HCEC 1CT (cell line): ENCODE data around the gene OTOP3.

ENCODE experiments used
- DNase-seq: peaks from one replicate; pipeline ENCODE4 v3.0.0-alpha.2; 2017

Gene OTOP3

GRCh38 chr17:74917430-74917829 is 18.3 kb upstream of the OTOP3 start:
- no peak for DNase-seq

DNA sequence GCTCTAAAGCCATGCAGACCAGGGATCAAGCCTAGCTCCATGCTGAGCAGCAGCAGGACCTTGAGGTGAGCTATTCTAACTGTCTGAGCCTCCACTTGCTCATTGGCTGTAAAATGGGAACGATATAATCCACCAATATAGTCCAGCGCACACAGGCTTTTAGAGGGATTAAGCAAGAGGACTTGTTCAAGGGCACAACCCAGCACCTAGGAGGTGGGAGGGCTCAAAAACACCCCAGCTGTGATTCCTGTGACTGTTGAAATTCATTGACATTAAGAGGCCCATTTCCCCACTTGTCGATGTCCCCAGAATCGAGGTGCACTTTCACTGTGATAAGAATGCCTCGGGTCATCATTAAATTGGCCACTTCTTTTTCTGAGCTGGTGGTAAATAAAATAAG is 16.8 kb upstream of the OTOP3 start:
- no peak for DNase-seq

GRCh38 chr17:74919440-74920305 is 16.0 kb upstream of the OTOP3 start:
- peak; percentile 36 for DNase-seq

GRCh38 chr17:74920306-74920620 is 15.4 kb upstream of the OTOP3 start:
- DNase-seq: no peak

DNA sequence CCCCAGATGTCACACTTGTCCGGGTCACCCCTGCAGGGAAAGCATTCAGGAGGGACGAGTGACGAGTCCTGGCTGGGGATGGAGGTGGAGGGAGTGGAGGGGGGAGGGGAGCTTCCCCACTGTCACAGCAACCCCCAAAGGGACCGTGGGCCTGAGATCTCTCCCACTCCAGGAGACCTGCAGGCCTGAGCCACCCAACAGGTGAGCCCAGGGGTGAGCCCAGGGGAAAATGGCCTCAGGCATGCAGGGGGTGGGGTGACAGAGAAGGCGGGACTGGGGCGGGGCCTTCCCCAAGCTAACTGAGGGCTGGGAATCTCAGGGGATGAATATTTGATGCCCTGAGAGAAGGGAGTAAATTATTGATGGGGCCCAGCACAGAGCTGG is 15.1 kb upstream of the OTOP3 start:
- no peak for DNase-seq

- DNase-seq: no peak
Observed at GRCh38 chr17:74921026-74921681, 14.5 kb upstream of the OTOP3 start.

GRCh38 chr17:74921769-74922168 is 13.9 kb upstream of the OTOP3 start:
- DNase-seq: no peak

DNA sequence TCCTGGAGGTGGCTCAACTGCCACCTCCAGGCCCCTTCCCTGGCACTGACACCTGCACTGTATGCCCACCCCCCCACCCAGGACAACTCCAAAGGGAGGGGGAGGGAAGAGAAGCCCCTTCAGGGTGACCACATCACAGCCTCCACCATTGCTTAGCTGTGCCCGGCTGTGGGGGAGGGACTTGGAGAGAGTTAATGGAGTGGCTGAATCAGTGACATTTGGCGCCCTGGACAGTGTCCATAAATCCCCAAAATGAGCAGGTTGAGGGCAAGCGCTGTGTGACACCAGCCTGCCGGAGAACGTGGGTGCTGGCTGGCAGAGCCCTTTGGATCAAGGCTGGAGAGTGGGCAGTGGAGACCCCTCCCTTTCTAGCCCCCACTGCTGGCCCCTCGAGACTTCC is 13.5 kb upstream of the OTOP3 start:
- DNase-seq: no peak

- no peak for DNase-seq
Observed at GRCh38 chr17:74922694-74923537, 12.8 kb upstream of the OTOP3 start, which contains the start of gene USH1G. TSS of gene USH1G (minus strand) at chr17:74923255. CDS start at chr17:74923073, 182 bp downstream.

GRCh38 chr17:74923538-74924249 is 12.0 kb upstream of the OTOP3 start:
- peak; percentile 3 for DNase-seq

GRCh38 chr17:74924250-74924948 is 11.3 kb upstream of the OTOP3 start, which contains the start of gene OTOP2:
TSS of gene OTOP2 (plus strand) at chr17:74924273. CDS start at chr17:74924633, 360 bp downstream.
- no peak for DNase-seq

DNA sequence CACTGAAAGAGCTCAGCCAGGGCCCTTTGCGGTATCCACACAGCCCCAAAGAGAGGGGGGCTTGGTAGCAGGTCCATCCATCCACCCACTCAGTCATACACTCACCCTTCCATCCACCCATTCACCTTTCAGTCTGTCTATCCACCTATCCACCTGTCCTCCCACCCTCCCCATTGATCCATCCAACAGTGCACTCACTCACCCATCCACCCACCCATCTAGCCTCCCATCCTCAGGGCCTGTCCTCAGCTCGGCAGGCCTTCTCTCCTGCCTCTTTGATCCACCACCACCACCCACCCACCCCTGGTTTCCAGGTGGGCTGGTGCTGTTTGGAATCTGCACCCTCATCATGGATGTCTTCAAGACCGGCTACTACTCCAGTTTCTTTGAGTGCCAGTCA is 10.5 kb upstream of the OTOP3 start:
- DNase-seq: no peak

DNA sequence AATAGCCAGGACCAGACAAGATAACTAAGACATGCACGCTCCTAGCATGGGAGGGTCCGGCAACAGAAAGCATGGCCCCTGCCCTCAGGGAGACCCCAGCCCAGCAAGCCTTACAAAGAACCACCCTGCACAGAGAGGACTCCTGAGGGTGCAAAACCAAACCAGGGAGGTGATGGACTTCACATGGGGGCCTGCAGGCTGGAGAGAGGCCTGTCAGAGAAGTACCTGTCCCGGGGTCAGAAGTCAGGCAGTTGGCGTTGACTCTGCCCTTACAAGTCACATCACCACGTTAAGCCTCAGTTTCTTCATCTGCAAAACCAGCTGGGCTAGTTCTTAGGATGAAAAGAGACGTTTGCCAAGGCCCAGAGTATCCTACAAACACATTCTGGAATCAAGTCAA is 6.9 kb upstream of the OTOP3 start:
- DNase-seq: no peak

DNA sequence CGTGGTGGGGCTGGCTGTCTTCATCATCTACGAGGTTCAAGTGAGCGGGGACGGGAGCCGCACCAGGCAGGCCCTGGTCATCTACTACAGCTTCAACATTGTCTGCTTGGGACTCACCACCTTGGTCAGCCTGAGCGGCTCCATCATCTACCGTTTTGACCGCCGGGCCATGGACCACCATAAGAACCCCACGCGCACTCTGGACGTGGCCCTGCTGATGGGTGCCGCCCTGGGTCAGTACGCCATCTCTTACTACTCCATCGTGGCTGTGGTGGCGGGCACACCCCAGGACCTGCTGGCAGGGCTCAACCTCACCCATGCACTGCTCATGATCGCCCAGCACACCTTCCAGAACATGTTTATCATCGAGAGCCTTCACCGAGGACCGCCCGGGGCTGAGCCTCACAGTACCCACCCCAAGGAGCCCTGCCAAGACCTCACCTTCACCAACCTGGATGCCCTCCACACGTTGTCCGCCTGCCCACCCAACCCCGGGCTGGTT is 5.1 kb upstream of the OTOP3 start:
- DNase-seq: no peak

- no peak for DNase-seq
Observed at GRCh38 chr17:74935048-74935447, 650 bp upstream of the OTOP3 start.

DNA sequence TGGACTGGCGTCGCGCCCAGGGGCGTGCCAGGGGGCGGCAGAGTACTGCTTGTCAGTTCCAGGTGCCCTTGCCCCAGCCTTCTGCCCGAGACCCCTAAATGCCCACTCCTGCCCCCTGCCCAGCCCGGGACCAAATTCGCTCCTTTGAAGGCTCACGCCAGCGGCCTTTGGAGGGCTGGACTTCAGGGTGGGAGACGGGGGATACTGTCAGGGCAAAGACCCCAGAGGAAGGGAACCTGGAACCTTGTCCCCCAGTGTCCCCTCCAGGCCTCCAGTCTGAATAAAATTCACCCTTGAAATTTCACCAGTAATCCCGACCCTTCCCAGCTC is 737 bp downstream of the OTOP3 start:
- no peak for DNase-seq

GRCh38 chr17:74937064-74938051 is 1.7 kb downstream of the OTOP3 start:
- DNase-seq: no peak

DNA sequence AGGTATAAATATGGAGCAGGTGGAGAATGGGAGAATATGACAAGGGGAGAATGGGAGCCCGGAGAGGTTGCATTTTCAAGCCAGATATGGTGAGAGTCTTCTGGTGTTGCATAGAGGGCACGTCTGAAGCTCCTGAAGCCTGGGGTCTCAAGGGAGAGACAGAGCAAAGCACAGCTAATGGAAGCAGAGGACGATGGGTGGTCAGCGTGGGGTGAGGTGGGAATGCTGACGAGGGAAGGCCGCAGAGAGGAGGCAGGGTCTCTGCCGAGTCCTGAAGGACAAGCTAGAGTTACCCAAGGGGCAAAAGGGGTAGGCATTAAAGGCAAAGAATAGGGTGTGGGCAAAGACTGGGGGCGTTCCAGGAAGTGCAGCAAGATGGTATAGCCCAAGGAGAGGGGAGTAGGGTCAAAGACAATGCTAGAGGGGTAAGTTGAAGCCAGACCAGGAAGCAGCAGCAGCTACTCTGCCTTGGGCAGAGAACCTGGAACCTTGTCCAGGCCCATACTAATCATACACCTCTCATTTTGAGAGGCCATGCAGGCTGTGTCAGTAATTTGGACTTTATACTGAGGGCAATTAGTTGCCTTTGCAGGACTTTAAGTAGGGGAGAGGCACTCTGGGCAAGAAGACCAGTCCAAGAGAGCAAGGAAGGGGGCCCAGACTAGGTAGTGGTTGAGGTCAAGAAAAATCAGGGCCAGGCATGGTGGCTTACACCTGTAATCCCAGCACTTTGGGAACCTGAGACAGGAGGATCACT is 2.7 kb downstream of the OTOP3 start:
- no peak for DNase-seq

- no peak for DNase-seq
Observed at GRCh38 chr17:74939534-74939933, 3.8 kb downstream of the OTOP3 start.

DNA sequence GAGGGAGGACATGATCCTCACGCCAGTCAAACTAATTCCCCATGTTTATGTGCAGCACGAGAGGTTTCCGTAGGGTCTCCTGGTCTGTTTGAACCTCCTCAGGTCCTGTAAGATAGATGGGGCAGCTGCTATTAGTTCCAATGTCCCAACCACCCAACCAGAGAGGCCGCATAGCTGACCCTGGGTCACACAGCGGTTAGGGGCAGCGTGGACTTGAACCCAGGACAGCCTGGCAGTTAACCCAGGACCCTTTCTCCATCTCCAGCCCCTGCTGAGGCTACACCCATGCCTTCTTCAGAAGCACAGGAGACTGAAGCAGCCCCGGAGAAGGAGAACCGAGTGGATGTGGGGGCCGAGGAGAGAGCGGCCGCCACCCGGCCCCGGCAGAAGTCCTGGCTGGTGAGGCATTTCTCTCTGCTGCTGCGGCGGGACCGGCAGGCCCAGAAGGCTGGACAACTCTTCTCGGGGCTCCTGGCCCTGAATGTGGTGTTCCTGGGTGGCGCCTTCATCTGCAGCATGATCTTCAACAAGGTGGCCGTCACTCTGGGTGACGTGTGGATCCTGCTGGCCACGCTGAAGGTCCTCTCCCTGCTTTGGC is 5.5 kb downstream of the OTOP3 start:
- no peak for DNase-seq
